ENCODE measurements around the gene FTCD. TPM values are rescaled to one million over a fixed set of nuclear protein-coding genes. Genes with fewer than 3 reads are reported as not detected.
A peak's percentile ranks its signal among the peaks of the same experiment; 100 is the strongest.
"Not testable (repeated sequence)": the region's sequence is repeated elsewhere in the genome, so short reads cannot be mapped to it uniquely, and the experiment has no call there.

The FTCD gene
- total RNA-seq, 6 experiments from 2014 or later, result 141 to 668 (median 417) TPM

DNA sequence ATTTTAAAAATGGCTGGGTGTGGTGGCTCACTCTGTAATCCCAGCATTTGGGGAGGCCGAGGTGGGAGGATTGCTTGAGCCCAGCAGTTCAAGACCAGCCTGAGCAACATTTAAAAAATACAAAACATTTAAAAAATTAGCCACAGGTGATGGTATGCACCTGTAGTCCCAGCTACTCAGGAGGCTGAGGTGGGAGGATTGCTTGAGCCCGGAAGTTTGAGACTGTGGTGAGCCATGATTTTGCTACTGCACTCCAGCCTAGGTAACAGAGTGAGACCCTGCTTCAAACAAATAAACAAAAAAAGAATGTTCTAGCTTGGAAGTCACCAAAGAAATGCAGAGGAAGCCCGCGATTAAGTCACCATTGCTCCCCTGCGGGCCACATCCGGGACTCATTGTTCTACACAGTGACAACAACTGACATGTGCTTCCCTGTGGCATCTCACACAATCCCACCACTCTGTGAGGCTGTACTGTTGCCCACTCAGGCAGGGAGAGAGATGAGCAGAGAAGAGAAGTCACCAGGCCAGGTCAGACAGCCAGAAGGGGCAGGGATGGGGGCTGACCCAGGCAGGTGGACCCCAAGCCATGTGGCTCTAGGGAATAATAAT lies 47.3 kb upstream of the FTCD start:
- intact Hi-C loops (cut with DNase I), result no loop called here
- Histone ChIP-seq H3K4me3 (no peak overlapping the region), H3K27ac (no peak overlapping the region), H3K27me3 (no peaks in the 10 kb centered on the region), H3K36me3 (peaks cover 0 to 78% (median 11%) of the 10 kb centered on the region in 4 donors), H3K9me3 (no peaks in the 10 kb centered on the region), H3K4me1 (no peaks in the 10 kb centered on the region)
- 89% methylated on average over 5 of the region's 6 CpGs for WGBS (ENCODE audit: insufficient coverage, low coverage, low lambda C conversion rate, missing lambda C conversion rate)
- TF ChIP-seq, protein P1, sequence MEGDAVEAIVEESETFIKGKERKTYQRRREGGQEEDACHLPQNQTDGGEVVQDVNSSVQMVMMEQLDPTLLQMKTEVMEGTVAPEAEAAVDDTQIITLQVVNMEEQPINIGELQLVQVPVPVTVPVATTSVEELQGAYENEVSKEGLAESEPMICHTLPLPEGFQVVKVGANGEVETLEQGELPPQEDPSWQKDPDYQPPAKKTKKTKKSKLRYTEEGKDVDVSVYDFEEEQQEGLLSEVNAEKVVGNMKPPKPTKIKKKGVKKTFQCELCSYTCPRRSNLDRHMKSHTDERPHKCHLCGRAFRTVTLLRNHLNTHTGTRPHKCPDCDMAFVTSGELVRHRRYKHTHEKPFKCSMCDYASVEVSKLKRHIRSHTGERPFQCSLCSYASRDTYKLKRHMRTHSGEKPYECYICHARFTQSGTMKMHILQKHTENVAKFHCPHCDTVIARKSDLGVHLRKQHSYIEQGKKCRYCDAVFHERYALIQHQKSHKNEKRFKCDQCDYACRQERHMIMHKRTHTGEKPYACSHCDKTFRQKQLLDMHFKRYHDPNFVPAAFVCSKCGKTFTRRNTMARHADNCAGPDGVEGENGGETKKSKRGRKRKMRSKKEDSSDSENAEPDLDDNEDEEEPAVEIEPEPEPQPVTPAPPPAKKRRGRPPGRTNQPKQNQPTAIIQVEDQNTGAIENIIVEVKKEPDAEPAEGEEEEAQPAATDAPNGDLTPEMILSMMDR (IDR thresholded peaks at IDR 0.05), result no peak
- TF ChIP-seq POLR2A (IDR thresholded peaks at IDR 0.05), result no peak
- peak in 3 of 4 donors; percentile 37 to 66 (median 47) for ATAC-seq
- DNase-seq, result peak in 2 of 3 donors; percentile 9 to 18

DNA sequence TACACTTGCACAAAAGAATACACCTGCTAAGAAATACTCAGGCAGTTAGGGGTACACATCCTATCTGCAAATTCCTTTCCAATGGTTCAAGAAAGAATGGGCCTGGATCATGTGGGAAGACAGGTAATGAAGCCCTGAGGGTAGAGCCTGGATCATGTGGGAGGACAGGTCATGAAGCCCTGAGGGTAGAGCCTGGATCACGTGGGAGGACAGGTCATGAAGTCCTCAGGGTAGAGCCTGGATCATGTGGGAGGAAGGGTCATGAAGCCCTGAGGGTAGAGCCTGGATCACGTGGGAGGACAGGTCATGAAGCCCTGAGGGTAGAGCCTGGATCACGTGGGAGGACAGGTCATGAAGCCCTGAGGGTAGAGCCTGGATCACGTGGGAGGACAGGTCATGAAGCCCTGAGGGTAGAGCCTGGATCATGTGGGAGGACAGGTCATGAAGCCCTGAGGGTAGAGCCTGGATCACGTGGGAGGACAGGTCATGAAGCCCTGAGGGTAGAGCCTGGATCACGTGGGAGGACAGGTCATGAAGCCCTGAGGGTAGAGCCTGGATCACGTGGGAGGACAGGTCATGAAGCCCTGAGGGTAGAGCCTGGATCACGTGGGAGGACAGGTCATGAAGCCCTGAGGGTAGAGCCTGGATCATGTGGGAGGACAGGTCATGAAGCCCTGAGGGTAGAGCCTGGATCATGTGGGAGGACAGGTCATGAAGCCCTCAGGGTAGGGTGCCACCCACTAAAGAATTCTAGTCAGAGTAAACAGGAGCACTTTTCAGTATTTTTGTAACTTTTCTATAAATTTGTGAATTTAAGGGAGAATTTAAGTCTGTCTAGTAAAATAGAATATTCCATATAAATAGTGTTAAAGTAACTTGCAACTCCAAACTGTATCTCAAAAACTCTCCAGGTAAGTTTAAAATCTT lies 45.8 kb upstream of the FTCD start:
- H3K27me3 ChIP-seq; H3K9me3 ChIP-seq; intact Hi-C loops (cut with DNase I); H3K4me1 ChIP-seq; H3K4me3 ChIP-seq: not testable (repeated sequence)
- Histone ChIP-seq H3K36me3 (peaks cover 0 to 78% (median 8%) of the 10 kb centered on the region in 4 donors), H3K27ac (peak overlapping the region in 1 of 3 donors; percentile 7)
- WGBS (ENCODE audit: insufficient coverage, low coverage, low lambda C conversion rate, missing lambda C conversion rate), result 36% methylated on average over 3 of the region's 8 CpGs
- ATAC-seq, result peak in 2 of 4 donors; percentile 31 to 53
- DNase-seq, result peak; percentile 18 to 33 (median 24)

DNA sequence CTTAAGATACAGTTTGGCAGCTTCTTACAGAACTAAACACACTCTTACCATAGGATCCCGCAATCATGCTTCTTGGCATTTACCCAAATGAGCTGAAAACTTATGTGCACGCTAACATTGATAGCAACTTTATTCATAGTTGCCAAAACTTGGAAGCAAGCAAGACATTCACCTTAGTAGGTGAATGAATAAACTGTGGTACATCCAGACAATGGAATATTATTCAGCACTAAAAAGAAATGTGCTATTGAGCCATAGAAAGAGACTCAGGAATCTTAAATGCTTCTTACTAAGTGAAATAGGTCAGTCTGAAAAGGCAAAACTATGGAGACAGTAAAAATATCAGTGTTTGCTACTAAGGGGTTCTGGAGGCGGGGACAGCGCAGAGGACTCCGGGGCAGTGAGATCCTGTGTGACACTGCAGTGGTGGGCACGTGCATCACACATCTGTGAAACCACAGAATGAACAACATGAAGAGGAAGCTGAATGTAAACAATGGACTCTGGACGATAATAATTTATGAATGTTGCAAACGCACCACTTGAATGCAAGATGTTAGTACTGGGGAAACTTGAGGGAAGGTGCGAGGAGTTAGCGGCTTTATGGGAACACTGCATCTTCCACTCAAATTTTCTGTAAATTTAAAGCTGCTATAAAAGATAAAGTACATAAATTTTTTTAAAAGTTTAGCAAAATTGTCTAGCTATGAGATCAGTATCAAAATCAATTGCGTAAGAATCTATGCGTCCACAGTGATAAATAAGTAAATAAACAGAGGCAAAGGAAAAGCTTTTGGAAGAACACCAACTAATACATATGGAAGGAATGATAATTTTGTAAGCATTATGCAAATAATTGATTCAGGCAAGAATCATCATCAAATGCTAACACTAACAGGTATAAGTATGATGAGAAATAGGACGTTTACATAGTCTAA lies 44.3 kb upstream of the FTCD start:
- WGBS (ENCODE audit: insufficient coverage, low coverage, low lambda C conversion rate, missing lambda C conversion rate), result 76% methylated on average over 13 of the region's 13 CpGs
- Histone ChIP-seq H3K27ac (no peak overlapping the region), H3K36me3 (peaks cover 0 to 78% (median 8%) of the 10 kb centered on the region in 4 donors), H3K9me3 (no peaks in the 10 kb centered on the region), H3K4me1 (no peaks in the 10 kb centered on the region), H3K4me3 (no peak overlapping the region), H3K27me3 (no peaks in the 10 kb centered on the region)
- intact Hi-C loops (cut with DNase I), result no loop called here
- ATAC-seq (no peak), DNase-seq (peak in 2 of 3 donors; percentile 4 to 10)
- no peak for TF ChIP-seq POLR2A (IDR thresholded peaks at IDR 0.05)
- TF ChIP-seq, protein P1 (IDR thresholded peaks at IDR 0.05), result no peak

DNA sequence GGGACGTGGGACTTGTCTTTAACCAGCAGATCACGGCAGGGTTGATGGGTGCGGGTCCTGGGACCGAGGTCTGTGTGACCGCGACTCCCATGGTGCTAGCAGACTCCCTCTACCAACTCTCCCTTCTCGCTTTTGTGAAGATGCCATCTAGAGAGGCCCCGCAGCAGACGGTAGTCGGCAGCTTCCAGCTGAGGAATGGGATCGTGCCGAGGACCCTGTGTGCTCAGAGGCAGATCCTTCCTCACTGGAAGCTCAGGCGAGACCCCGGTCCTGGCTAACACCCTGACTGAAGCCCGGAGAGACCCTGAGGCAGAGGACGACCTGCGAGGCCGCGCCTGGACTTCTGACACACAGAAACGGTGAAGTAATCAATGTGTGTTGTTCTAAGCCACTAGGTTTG lies 41.4 kb upstream of the FTCD start:
- TF ChIP-seq, protein P1 (IDR thresholded peaks at IDR 0.05), result no peak
- TF ChIP-seq POLR2A (IDR thresholded peaks at IDR 0.05), result no peak
- peak in 1 of 3 donors; percentile 35 for DNase-seq
- no peaks in the 10 kb centered on the region for H3K27me3 ChIP-seq
- no peaks in the 10 kb centered on the region for H3K4me1 ChIP-seq
- H3K27ac ChIP-seq, result no peak overlapping the region
- no peak overlapping the region for H3K4me3 ChIP-seq
- no peak for ATAC-seq
- 80% methylated on average over 18 of the region's 20 CpGs for WGBS (ENCODE audit: insufficient coverage, low coverage, low lambda C conversion rate, missing lambda C conversion rate)
- intact Hi-C loops (cut with DNase I), result no loop called here
- H3K36me3 ChIP-seq, result peaks cover 0 to 80% (median 11%) of the 10 kb centered on the region in 4 donors
- no peaks in the 10 kb centered on the region for H3K9me3 ChIP-seq

All from right lobe of liver (tissue), 6 donors.